ENCODE data around the gene HSF5.

GRCh38 chr17:58480090-58480489 lies 8.1 kb downstream of the HSF5 start:
- TF ChIP-seq GABPA (IDR thresholded peaks at IDR 0.05 in 1 of 2, conservative IDR thresholded peaks at IDR 0.05 in 1 of 2) (no peak), FOXA1 (IDR thresholded peaks at IDR 0.05) (no peak), CTCF (IDR thresholded peaks at IDR 0.05; ENCODE audit: low read depth, low read length, missing input control) (no peak), YY1 (IDR thresholded peaks at IDR 0.05) (no peak), ZBTB33 (IDR thresholded peaks at IDR 0.05) (no peak), MAX (IDR thresholded peaks at IDR 0.05) (no peak), RAD21 (IDR thresholded peaks at IDR 0.05) (no peak)

Measured in liver (tissue), 3 donors.